Measurements from ENCODE around the gene ERC2. TPM values are rescaled to one million over a fixed set of nuclear protein-coding genes. Genes with fewer than 3 reads are reported as not detected.

ERC2 gene
- total and polyA plus RNA-seq, 2 of the 13 experiments (the other 11 are each of a cell fraction or from before 2014, with no cell fraction given): 0.16 to 0.22 TPM

GRCh38 chr3:56164436-56164835, 303.8 kb downstream of the ERC2 start (continued):
- no peak for TF ChIP-seq MXI1 (IDR thresholded peaks at IDR 0.05; ENCODE audit: borderline replicate concordance, low read depth, low read length)
- TF ChIP-seq CBFB (CRISPR knock-in tag; IDR thresholded peaks at IDR 0.05): no peak
- no peak for TF ChIP-seq ZNF17 (CRISPR knock-in tag; IDR thresholded peaks at IDR 0.05)
- TF ChIP-seq ZNF484 (CRISPR knock-in tag; IDR thresholded peaks at IDR 0.05; ENCODE audit: borderline replicate concordance, low read depth): no peak
- TF ChIP-seq RBFOX2 (IDR thresholded peaks at IDR 0.05; ENCODE audit: low read depth, low read length): no peak
- TF ChIP-seq TCF7 (IDR thresholded peaks at IDR 0.05; ENCODE audit: low read depth): no peak

GRCh38 chr3:56157693-56158362, 310.4 kb downstream of the ERC2 start:
- no peak for FAIRE-seq
- ATAC-seq: no peak
- H3K36me3 ChIP-seq (replicated peaks in 1 of 2; ENCODE audit: control insufficient read depth in 1 of 2, insufficient read depth in 2 of 2, low read length in 2 of 2): no peaks in the 10 kb centered on the region
- H3K79me2 ChIP-seq (ENCODE audit: insufficient read depth, low read length): no peaks in the 10 kb centered on the region
- no peaks in the 10 kb centered on the region for H3K27me3 ChIP-seq (ENCODE audit: control insufficient read depth in 1 of 2, insufficient read depth in 2 of 2, low read length in 2 of 2)
- intact Hi-C loops (cut with micrococcal nuclease; ENCODE audit: unreplicated experiment) (no loop called here), in situ Hi-C loops (cut with HindIII; ENCODE audit: extremely low pct_ligation_motif_present, low pct_unique_long_range_greater_than_20kb) (no loop called here)
- H2AFZ ChIP-seq (ENCODE audit: low read length): no peak overlapping the region
- no TSS peak for BruUV-seq (replicated peaks)
- no peaks in the 10 kb centered on the region for H4K20me1 ChIP-seq (ENCODE audit: insufficient read depth, low read length)
- no peak overlapping the region for H3K9ac ChIP-seq (ENCODE audit: insufficient read depth, low read depth, low read length)
- no peaks in the 10 kb centered on the region for H3K9me3 ChIP-seq (ENCODE audit: low read length)
- ChIA-PET POLR2A (no interaction called here), CTCF (ENCODE audit: low intra/inter-chr PET ratio, low total read pairs) (no interaction called here)
- no peak overlapping the region for H3K4me2 ChIP-seq (ENCODE audit: low read depth, low read length)
- H3K27ac ChIP-seq (ENCODE audit: extremely low read length, insufficient read depth, low read length): no peak overlapping the region
- no peak overlapping the region for H3K4me3 ChIP-seq (replicated peaks in 1 of 3; ENCODE audit: insufficient read depth in 1 of 3, low read depth in 2 of 3, low read length in 3 of 3)
- H3K4me1 ChIP-seq (ENCODE audit: insufficient read depth, low read length): no peaks in the 10 kb centered on the region
- WGBS (ENCODE audit: low lambda C conversion rate): 0% methylated on average over 3 of the region's 3 CpGs
- DNase-seq (ENCODE audit: low spot score): no peak
- TF ChIP-seq ZBTB8A (CRISPR knock-in tag; IDR thresholded peaks at IDR 0.05; ENCODE audit: borderline replicate concordance, low read depth): no peak
- TF ChIP-seq PATZ1 (CRISPR knock-in tag; IDR thresholded peaks at IDR 0.05): no peak
- TF ChIP-seq ZNF570 (CRISPR knock-in tag; IDR thresholded peaks at IDR 0.05; ENCODE audit: borderline replicate concordance): no peak
- no peak for TF ChIP-seq SRY (CRISPR knock-in tag; IDR thresholded peaks at IDR 0.05)
- TF ChIP-seq ATM (IDR thresholded peaks at IDR 0.05; ENCODE audit: borderline replicate concordance): no peak
- no peak for TF ChIP-seq ARID5B (CRISPR knock-in tag; IDR thresholded peaks at IDR 0.05)
- TF ChIP-seq PAXIP1 (CRISPR knock-in tag; conservative IDR thresholded peaks at IDR 0.05): no peak
- TF ChIP-seq CBFB (CRISPR knock-in tag; IDR thresholded peaks at IDR 0.05): no peak
